Measurements from ENCODE around the gene FAN1.

GRCh38 chr15:30895461-30896210, 8.1 kb upstream of the FAN1 start:
- TF ChIP-seq SUZ12 (IDR thresholded peaks at IDR 0.05) = no peak
- no peak for TF ChIP-seq CTBP1 (IDR thresholded peaks at IDR 0.05; ENCODE audit: borderline replicate concordance)
- no peak for TF ChIP-seq BHLHE40 (IDR thresholded peaks at IDR 0.05; ENCODE audit: borderline replicate concordance)
- TF ChIP-seq SP1 (IDR thresholded peaks at IDR 0.05) = no peak
- no peak for TF ChIP-seq FOXM1 (IDR thresholded peaks at IDR 0.05; ENCODE audit: borderline replicate concordance)

Measured in HEK293T (cell line).